ENCODE measurements around the gene CAPS.
"Not testable (repeated sequence)": the region's sequence is repeated elsewhere in the genome, so short reads cannot be mapped to it uniquely, and the experiment has no call there.

Gene CAPS

DNA sequence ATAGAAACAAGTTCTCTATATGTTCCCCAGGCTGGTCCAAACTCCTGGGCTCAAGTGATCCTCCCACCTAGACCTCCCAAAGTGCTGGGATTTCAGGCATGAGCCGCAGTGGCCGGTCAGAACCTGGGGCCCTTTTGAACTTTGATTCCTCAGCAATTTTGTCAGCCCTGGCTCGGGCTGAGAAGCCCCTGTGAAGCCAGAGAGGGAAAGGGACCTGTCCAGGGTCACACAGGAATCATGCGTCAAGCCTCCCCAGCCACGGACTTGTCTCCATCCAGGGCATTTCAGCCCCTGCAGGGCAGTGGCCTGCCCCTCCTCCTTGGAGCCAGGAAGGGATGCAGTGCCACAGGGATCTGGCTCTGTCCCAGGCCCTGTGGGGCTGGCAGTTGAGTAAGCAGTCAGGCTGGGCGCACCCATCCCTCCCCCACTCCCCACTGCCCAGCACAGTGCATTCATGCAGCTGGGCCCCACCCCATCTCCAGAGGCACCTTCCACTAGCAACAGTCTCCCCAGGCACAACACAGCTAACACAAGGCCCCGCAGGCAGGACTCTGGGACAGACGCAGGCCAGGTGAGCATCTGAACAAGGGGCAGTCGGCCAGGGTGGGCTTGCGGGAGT is at the start of gene CAPS:
Gene CAPS (plus strand): TSS at position 516 of the 619 bp plus-strand sequence. CDS start 153 bp downstream, outside the sequence.
- peak in 1 of 2 experiments; percentile 14 for DNase-seq

DNA sequence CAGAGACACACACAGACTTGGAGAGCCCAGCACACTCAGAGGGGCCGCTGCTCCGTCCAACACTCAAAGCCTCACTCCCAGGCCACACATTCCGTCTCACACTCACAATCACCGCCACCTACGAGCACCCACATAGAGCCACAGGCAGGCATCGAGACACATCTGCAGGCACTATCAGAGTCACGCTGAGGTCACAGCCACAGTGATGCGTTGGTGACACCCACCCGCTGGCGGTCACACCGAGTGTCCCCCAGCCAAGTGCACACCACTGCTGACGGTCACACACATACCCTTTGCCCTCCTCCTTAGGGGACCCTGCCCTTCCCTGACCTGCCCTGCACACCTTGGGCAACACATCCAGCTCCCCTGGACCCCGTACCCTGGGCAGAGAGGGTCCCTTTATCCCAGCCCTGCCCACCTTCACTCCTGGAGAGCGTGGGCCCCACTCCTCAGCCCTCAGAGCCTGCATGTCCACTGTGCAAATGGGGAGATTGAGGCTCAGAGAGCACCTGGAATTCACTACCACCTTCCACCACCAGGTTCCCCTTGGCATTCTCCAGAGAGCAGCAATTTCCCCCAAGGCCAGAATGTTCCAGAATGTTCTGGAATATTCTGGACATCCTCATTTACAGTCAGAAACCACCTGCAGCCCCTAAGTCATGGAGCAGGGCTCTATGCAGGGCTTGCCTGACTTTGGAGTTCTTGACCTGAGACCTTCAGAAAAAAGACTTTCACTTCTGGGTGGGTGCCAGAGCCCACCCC is 49.1 kb upstream of the CAPS start:
- no peak for DNase-seq

GRCh38 chr19:5865772-5866171 is 48.3 kb upstream of the CAPS start:
- DNase-seq, result no peak

GRCh38 chr19:5867201-5868136 is 46.6 kb upstream of the CAPS start:
- no peak for DNase-seq

- no peak for DNase-seq
Observed at GRCh38 chr19:5870986-5871394, 43.1 kb upstream of the CAPS start.

GRCh38 chr19:5873617-5874199 is 40.3 kb upstream of the CAPS start:
- no peak for DNase-seq

GRCh38 chr19:5874496-5874895 is 39.6 kb upstream of the CAPS start:
- DNase-seq, result not testable (repeated sequence)

GRCh38 chr19:5877427-5877826 is 36.6 kb upstream of the CAPS start:
- no peak for DNase-seq

DNA sequence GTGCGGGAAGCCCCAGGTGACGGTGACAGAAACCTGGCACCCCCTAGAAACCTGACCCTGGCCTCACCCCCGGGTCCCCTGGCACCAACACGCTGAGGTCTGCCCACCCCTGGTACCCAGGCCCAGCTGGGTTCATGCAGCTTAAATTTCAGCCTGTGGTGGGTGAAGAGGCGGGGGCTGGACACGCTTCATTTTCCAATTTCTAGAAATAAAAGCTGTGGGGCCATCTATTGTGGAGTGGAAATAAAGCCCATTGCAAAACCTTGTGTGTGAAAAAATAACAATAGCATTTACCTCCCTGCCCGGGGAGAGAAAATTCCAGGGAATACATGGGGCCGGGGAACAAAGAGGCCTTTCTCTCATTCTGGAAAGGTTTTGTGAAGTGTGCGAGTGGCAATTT is 36.2 kb upstream of the CAPS start:
- no peak for DNase-seq

- no peak for DNase-seq
Observed at GRCh38 chr19:5880196-5880595, 33.9 kb upstream of the CAPS start.

GRCh38 chr19:5880604-5881078 is 33.4 kb upstream of the CAPS start:
- no peak for DNase-seq

GRCh38 chr19:5881543-5882299 is 32.3 kb upstream of the CAPS start:
- no peak for DNase-seq

DNA sequence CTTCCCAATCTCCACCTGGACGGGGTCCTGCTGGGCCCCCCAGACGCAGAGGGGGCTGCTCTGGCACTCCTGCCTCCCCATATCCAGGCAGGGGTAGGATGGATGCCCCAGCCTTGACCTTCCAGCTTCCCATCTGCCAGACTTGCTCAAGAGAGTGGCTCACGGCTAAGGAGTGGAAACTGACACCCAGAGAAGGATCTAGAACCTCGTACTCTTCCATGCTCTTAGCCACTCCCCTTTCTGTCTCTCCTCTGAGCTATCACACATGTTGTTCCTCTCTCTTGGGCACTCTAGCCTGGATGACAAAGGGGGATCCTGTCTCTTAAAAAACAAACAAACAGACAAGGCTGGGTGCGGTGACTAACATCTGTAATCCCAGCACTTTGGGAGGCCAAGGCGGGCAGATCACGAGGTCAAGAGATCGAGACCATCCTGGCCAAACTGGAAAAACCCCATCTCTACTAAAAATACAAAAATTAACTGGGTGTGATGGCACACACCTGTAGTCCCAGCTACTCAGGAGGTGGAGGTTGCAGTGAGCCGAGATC is 31.6 kb upstream of the CAPS start:
- DNase-seq, result no peak

- DNase-seq, result not testable (repeated sequence)
Observed at GRCh38 chr19:5883157-5883873, 30.7 kb upstream of the CAPS start.

GRCh38 chr19:5884065-5884811 is 29.8 kb upstream of the CAPS start:
- DNase-seq, result not testable (repeated sequence)

DNA sequence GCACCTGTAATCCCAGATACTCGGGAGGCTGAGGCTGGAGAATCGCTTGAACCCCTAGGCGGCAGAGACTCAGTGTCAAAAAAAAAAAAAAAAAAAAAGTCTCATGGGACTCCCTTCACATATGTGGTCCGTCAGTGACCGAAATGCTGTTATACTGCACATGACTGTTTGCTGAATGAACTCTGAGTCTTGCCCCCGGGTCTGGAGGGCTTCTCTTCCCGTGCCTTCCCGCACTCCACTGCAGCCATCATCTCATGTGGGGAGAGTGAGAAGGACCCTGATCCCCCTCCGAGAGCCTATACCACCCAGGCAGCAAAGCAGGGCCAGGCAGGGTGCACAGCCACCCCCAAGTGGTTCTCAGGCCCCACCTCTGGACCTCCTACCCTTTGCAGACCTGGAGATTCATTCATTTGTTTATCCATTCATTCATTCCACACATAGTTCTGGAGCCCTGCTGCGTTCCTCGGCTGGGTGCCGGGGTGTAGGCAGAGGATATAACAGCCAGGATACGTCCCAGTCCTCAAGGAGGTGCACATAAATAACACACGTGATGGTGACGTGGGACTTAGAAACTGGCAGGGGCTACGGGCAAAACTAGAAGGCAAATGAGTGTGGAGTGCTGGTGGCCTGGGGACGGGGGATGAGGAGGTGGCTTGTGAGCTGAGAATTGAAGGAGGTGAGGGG is 24.6 kb upstream of the CAPS start:
- no peak for DNase-seq

DNA sequence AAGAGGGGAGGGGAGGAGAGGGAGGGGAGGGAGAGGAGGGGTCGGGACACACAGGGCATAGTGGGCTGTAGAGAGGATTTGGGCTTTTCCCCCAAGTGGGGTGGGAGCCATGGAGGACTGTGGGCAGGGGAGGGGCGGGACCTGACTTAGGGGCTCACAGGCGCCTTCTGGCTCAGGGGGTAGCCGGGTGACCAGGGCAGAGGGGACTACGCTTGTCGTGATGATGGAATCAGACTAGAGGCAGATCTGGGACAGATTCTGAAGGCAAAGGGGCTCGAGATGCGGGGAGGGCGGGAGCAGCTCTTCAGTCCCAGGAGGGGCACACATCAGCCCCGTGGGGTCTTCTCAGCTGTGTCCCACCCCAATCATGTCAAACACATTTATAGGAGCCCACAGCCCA is 24.0 kb upstream of the CAPS start:
- no peak for DNase-seq

DNA sequence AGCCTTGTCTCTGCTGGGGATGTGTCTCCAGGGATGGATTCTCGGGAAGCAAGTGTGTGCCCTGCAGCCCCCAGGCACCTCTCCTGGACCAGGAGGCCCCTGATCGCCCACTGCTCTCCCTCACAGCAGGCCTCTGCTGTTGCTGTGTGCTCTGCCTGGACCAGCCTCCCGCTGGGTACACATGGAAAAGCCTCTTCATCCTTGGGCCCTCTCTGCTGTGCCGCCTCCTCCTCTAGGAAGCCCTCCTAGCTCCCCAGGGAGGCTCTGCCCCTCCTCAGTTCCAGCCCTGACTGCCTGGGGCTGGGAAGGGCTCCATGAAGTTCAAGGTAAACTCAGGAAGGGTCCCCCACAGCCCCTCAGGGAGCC is 22.5 kb upstream of the CAPS start:
- no peak for DNase-seq

GRCh38 chr19:5891938-5892771 is 21.9 kb upstream of the CAPS start:
- DNase-seq, result peak in 1 of 2 experiments; percentile 21
